Spleen (tissue), 11 donors: Measurements from ENCODE around the gene THRSP. TPM values are rescaled to one million over a fixed set of nuclear protein-coding genes. Genes with fewer than 3 reads are reported as not detected.

Source experiments
- DNase-seq: peaks from one replicate; pipeline ENCODE4 v3.0.0-alpha.2; 2020
- H3K27ac ChIP-seq, 8 donors: fragments of 200-600 bp; sonication (generic) in 7 of 8; 1 replicate in 4 of 8; 2 replicates in 4 of 8; pipeline versions ENCODE4 v1.5.0 to v1.8.0; 2016 to 2021; ENCODE audit warnings: inconsistent platforms in 4 of 8, mild to moderate bottlenecking in 4 of 8, moderate library complexity in 1 of 8
- H3K27me3 ChIP-seq, 7 donors: fragments of 200-600 bp; sonication (generic) in 6 of 7; replicated peaks in 1 of 7; 1 replicate in 4 of 7; 2 replicates in 3 of 7; pipeline versions ENCODE4 v1.5.0 to v1.8.0; 2016 to 2021; ENCODE audit warnings: inconsistent platforms in 3 of 7, mild to moderate bottlenecking in 1 of 7
- H3K36me3 ChIP-seq, 6 donors: fragments of 200-600 bp; sonication (generic) in 5 of 6; 1 replicate in 4 of 6; 2 replicates in 2 of 6; pipeline versions ENCODE4 v1.5.0 to v1.8.0; 2016 to 2021; ENCODE audit warnings: inconsistent platforms in 2 of 6
- H3K4me1 ChIP-seq, 6 donors: fragments of 200-600 bp; sonication (generic) in 5 of 6; 1 replicate in 3 of 6; 2 replicates in 3 of 6; pipeline versions ENCODE4 v1.5.0 to v1.8.0; 2016 to 2021; ENCODE audit warnings: inconsistent platforms in 3 of 6
- H3K4me3 ChIP-seq, 8 donors: fragments of 200-600 bp; sonication (generic) in 7 of 8; 1 replicate in 4 of 8; 2 replicates in 4 of 8; pipeline versions ENCODE4 v1.5.0 to v1.8.0; 2016 to 2021; ENCODE audit warnings: inconsistent platforms in 4 of 8, mild to moderate bottlenecking in 4 of 8, moderate library complexity in 2 of 8
- H3K9me3 ChIP-seq, 8 donors: fragments of 200-600 bp; sonication (generic) in 7 of 8; 1 replicate in 4 of 8; 2 replicates in 4 of 8; pipeline versions ENCODE4 v1.5.0 to v1.8.0; 2016 to 2021; ENCODE audit warnings: inconsistent platforms in 4 of 8
- POLR2A ChIP-seq, 3 donors: fragments of 450-650 bp; IDR thresholded peaks; one replicate each; pipeline ENCODE4 v1.5.1; 2017; ENCODE audit warnings: antibody characterized with exemption in 3 of 3, mild to moderate bottlenecking in 1 of 3
- POLR2AphosphoS5 ChIP-seq, 3 donors: sonication (generic); formaldehyde crosslinking; IDR thresholded peaks; one replicate each; pipeline ENCODE4 v1.5.1; 2017; ENCODE audit warnings: antibody characterized with exemption in 3 of 3
- WGBS, 5 donors: extraction: QIAGEN DNeasy Blood & Tissue Kit in 3 of 5; methylation state at CpG; one replicate each; pipeline versions ENCODE4 v1.1.5 to v1.1.7; 2013 to 2018; 5-methylcytosine and 5-hydroxymethylcytosine counted together
- intact Hi-C: fragments of 100-400 bp; cut with DNase I; formaldehyde crosslinking; loops from one replicate; pipeline ENCODE4 v1.15.0; 2023; ENCODE audit warnings: low total_unique reads
- polyA plus RNA-seq, 3 donors: library from polyadenylated mRNA; stranded (reverse); fragments of 200-250 nt; gene quantifications; one replicate each; pipeline ENCODE4 v1.2.1, GENCODE V29; 2013
- total RNA-seq, 7 donors: library from RNA; depleted of rRNA in 3 of 7; stranded (reverse); fragments of >200 nt in 3 of 7; fragmentation: NEBNext Ultra II Directional in 4 of 7; extraction: Animal tissue kit (Norgen Biotek cat#: 25700) in 4 of 7; gene quantifications; one replicate each; pipeline versions ENCODE4 v1.1.0 to v1.2.1, GENCODE V29; 2016 to 2021
- TF ChIP-seq, protein P1 (sequence below), 11 experiments: fragments of 200-600 bp in 7 of 11; fragments of 450-650 bp in 4 of 11; sonication (generic) in 4 of 11; IDR thresholded peaks in 8 of 11; conservative IDR thresholded peaks in 3 of 11; 1 replicate in 7 of 11; 2 replicates in 4 of 11; pipeline versions ENCODE4 v1.4.0 to v1.8.0; 2016 to 2021; ENCODE audit warnings: antibody characterized with exemption in 11 of 11, inconsistent platforms in 4 of 11, mild to moderate bottlenecking in 1 of 11
- donor health status: healthy with polysubstance abuse.
- donor health status: DM: no; HTN: no; CAD: no; lungs with moderate emphysema.
- donor health status: DM: no; HTN: no; CAD: no.
- donor health status: Bipolar disorder and iron deficiency.
- donor health status: healthy.
- donor health status: DM: no; HTN: no; CAD: no.
- donor health status: DM: yes; HTN: yes; CAD: no.

Gene THRSP
- total and polyA plus RNA-seq, 10 donors = 0.13 to 0.29 TPM; not detected in 8

DNA sequence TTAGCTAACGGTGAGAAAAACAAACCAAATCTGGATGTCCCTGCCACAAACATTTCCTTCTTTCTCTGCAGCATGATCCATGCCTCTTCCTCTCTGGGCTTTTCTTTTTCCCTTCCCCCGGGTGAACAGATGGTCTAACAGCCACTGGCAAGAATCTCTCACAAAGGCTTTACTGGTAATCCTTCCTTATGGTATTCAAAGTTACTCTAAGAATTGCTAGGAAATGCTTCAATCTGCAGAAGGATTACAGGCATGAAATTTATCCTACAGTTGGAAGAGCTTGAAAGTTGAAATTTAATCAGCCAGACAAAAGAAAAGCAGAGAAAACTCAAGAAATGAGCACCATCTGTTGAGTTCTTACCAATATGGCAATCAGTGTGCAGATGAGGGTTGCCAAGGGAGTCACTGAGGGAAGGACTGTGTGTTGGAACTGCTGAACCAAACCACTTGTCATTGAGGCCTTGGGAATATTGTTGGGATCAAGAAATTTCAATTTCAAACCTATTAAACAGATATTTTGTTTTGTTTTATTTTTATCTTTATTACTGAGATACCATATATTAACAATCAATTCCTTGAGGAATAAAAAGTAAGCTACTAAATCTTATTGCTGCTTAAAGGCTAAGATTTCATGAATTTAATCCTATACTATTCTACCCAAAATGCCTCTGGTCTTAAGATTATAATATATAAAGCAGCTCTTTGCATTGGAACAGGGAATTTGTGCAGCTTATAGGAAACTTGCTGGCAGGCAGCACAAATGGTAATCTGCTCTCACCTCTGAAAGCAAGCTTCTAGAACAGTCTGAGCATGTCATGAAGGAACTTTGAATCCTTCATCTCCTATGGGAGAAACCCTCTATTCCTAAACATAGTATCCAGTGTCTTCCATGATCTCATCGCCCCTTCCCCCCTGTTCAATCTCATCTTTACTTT, 45.7 kb downstream of the THRSP start:
- 80 to 90% (median 84%) methylated on average over 3 of the region's 3 CpGs for WGBS, 5 donors

DNA sequence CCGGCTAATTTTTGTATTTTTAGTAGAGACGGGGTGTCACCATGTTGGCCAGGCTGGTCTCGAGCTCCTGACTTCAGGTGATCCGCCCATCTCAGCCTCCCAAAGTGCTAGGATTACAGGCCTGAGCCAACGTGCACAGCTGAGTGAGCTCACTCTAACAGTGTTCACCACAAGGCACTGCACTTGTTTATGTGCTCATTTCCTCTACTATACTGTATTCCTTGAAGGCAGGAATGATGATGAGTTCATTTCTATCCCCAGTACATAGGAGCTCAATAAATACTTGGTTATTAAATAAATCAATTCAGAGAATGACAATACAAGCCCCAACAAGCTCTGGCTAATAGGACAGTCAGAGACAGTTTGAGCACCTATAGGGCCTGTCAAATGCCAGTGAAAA, 46.7 kb downstream of the THRSP start:
- no peaks in the 10 kb centered on the region for H3K4me1 ChIP-seq
- no peaks in the 10 kb centered on the region for H3K9me3 ChIP-seq
- H3K4me3 ChIP-seq = no peak overlapping the region
- intact Hi-C loops = no loop called here
- TF ChIP-seq POLR2A (IDR thresholded peaks at IDR 0.05) (no peak), POLR2AphosphoS5 (IDR thresholded peaks at IDR 0.05) (no peak)
- TF ChIP-seq, protein P1, sequence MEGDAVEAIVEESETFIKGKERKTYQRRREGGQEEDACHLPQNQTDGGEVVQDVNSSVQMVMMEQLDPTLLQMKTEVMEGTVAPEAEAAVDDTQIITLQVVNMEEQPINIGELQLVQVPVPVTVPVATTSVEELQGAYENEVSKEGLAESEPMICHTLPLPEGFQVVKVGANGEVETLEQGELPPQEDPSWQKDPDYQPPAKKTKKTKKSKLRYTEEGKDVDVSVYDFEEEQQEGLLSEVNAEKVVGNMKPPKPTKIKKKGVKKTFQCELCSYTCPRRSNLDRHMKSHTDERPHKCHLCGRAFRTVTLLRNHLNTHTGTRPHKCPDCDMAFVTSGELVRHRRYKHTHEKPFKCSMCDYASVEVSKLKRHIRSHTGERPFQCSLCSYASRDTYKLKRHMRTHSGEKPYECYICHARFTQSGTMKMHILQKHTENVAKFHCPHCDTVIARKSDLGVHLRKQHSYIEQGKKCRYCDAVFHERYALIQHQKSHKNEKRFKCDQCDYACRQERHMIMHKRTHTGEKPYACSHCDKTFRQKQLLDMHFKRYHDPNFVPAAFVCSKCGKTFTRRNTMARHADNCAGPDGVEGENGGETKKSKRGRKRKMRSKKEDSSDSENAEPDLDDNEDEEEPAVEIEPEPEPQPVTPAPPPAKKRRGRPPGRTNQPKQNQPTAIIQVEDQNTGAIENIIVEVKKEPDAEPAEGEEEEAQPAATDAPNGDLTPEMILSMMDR (IDR thresholded peaks at IDR 0.05 in 8 of 11, conservative IDR thresholded peaks at IDR 0.05 in 3 of 11) = no peak
- DNase-seq = no peak
- H3K27ac ChIP-seq = no peak overlapping the region
- WGBS, 5 donors = 90 to 97% (median 92%) methylated on average over 5 of the region's 5 CpGs
- peaks cover 3 to 99% (median 44%) of the 10 kb centered on the region in 6 donors for H3K36me3 ChIP-seq
- H3K27me3 ChIP-seq = no peaks in the 10 kb centered on the region

More for the DNA sequence above, 45.7 kb downstream of the THRSP start:
- Histone ChIP-seq H3K4me1 (no peaks in the 10 kb centered on the region), H3K27me3 (no peaks in the 10 kb centered on the region), H3K36me3 (peaks cover 3 to 99% (median 44%) of the 10 kb centered on the region in 6 donors), H3K4me3 (no peak overlapping the region), H3K9me3 (no peaks in the 10 kb centered on the region), H3K27ac (no peak overlapping the region)
- intact Hi-C loops = no loop called here
- DNase-seq = no peak
- TF ChIP-seq POLR2AphosphoS5 (IDR thresholded peaks at IDR 0.05) = no peak
- no peak for TF ChIP-seq POLR2A (IDR thresholded peaks at IDR 0.05)
- TF ChIP-seq, protein P1 (IDR thresholded peaks at IDR 0.05 in 8 of 11, conservative IDR thresholded peaks at IDR 0.05 in 3 of 11) = no peak

GRCh38 chr11:78110830-78111229, 47.2 kb downstream of the THRSP start:
- no peak overlapping the region for H3K4me3 ChIP-seq
- H3K9me3 ChIP-seq = no peaks in the 10 kb centered on the region
- no peak for DNase-seq
- no peaks in the 10 kb centered on the region for H3K27me3 ChIP-seq
- intact Hi-C loops = no loop called here
- no peak for TF ChIP-seq POLR2A (IDR thresholded peaks at IDR 0.05)
- TF ChIP-seq, protein P1 (IDR thresholded peaks at IDR 0.05 in 8 of 11, conservative IDR thresholded peaks at IDR 0.05 in 3 of 11) = no peak
- no peak for TF ChIP-seq POLR2AphosphoS5 (IDR thresholded peaks at IDR 0.05)
- no peak overlapping the region for H3K27ac ChIP-seq
- 80 to 98% (median 95%) methylated on average over 2 of the region's 2 CpGs for WGBS, 5 donors
- no peaks in the 10 kb centered on the region for H3K4me1 ChIP-seq
- H3K36me3 ChIP-seq = peaks cover 3 to 98% (median 44%) of the 10 kb centered on the region in 6 donors

DNA sequence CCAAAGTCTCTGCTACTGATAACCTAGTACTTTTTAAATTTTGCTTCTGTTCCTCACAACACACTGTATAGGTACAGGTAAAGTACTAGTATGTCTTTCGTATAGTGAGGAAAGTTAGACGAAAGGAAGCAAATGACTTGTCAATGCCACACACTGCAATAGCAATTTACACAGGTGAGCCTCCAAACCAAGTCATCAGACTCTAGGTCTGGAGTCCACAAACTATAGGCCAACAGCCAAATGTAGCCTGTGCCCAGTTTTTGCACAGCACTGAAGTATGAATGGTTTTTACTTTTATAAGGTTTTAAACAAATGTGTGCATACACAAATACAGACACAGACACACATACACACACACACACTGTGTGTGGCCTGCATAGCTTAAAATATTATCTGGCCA, 47.6 kb downstream of the THRSP start:
- DNase-seq = no peak
- H3K9me3 ChIP-seq = no peaks in the 10 kb centered on the region
- H3K27me3 ChIP-seq = no peaks in the 10 kb centered on the region
- intact Hi-C loops = no loop called here
- no peak overlapping the region for H3K27ac ChIP-seq
- peaks cover 3 to 98% (median 43%) of the 10 kb centered on the region in 6 donors for H3K36me3 ChIP-seq
- TF ChIP-seq POLR2A (IDR thresholded peaks at IDR 0.05) (no peak), POLR2AphosphoS5 (IDR thresholded peaks at IDR 0.05) (no peak)
- TF ChIP-seq, protein P1 (IDR thresholded peaks at IDR 0.05 in 8 of 11, conservative IDR thresholded peaks at IDR 0.05 in 3 of 11) = no peak
- 81 to 98% (median 94%) methylated on average over 2 of the region's 2 CpGs for WGBS, 5 donors
- no peaks in the 10 kb centered on the region for H3K4me1 ChIP-seq
- H3K4me3 ChIP-seq = no peak overlapping the region
